ENCODE results near the gene LYSMD3. TPM values are rescaled to one million over a fixed set of nuclear protein-coding genes. Genes with fewer than 3 reads are reported as not detected.
A peak's percentile ranks its signal among the peaks of the same experiment; 100 is the strongest.

LYSMD3 gene
- total and polyA plus RNA-seq, 10 of the 15 experiments (the other 5 are each of a cell fraction or from before 2014, with no cell fraction given): 3.9 to 22.5 (median 12.6) TPM

- H3K9me3 ChIP-seq (replicated peaks; ENCODE audit: control insufficient read depth, insufficient read depth, low read length): peaks cover 3% of the 10 kb centered on the region; the same call in 1 of the 3 replicates
- in situ Hi-C loops (cut with MboI): no loop called here
- peak overlapping the region; percentile 94 for H2AFZ ChIP-seq (ENCODE audit: control insufficient read depth, low read depth, low read length)
- ChIA-PET POLR2A (interaction anchor here (0.7 to 3.4 kb wide), 7 partner anchors 10 to 531 kb away, joined by 3 to 19 read pairs (median 5); partner anchors contain the start of genes CETN3, MBLAC2 and POLR3G), RAD21 (ENCODE audit: unreplicated experiment) (interaction anchor here (1.1 to 3.7 kb wide), 5 partner anchors 10 to 118 kb away, joined by 4 to 43 read pairs (median 27); partner anchors contain the start of genes CETN3, MBLAC2 and POLR3G), CTCF (interaction anchor here (1.3 to 3.8 kb wide), 14 partner anchors 20 to 255 kb away, joined by 3 to 118 read pairs (median 6); partner anchors contain the start of genes MBLAC2 and POLR3G), SMC1A (ENCODE audit: uncharacterized antibody, unreplicated experiment) (interaction anchor here (1.0 to 3.7 kb wide), 8 partner anchors 26 to 119 kb away, joined by 3 to 46 read pairs (median 6); partner anchors contain the start of genes CETN3, MBLAC2 and POLR3G)
- H3K36me3 ChIP-seq (ENCODE audit: control insufficient read depth in 2 of 2, insufficient read depth in 2 of 2, low read length in 1 of 2): peaks cover 0 to 2% of the 10 kb centered on the region in 2 experiments; a peak in 1 of 4 replicates
- intact Hi-C loops (cut with micrococcal nuclease; ENCODE audit: unreplicated experiment): loop anchor here (1.0 kb wide), 2 partner anchors 54 to 119 kb away; partner anchors contain the start of genes CETN3, MBLAC2 and POLR3G
- ATAC-seq (peak; percentile 12), FAIRE-seq (no peak), DNase-seq (ENCODE audit: low read depth, low spot score) (no peak)
- peak overlapping the region; percentile 11 for H3K4me2 ChIP-seq (ENCODE audit: control insufficient read depth, insufficient read depth)
- H4K20me1 ChIP-seq (ENCODE audit: control insufficient read depth, insufficient read depth): no peaks in the 10 kb centered on the region
- peaks cover 42% of the 10 kb centered on the region for H3K79me2 ChIP-seq (ENCODE audit: control insufficient read depth, insufficient read depth, low read length)
- H3K4me3 ChIP-seq: peak overlapping the region; percentile 73
- H3K9ac ChIP-seq (ENCODE audit: control insufficient read depth, insufficient read depth, low read length): peak overlapping the region; percentile 93
- BruUV-seq (replicated peaks): TSS peak; percentile 68
- WGBS (ENCODE audit: insufficient coverage, insufficient replicate concordance, low lambda C conversion rate, missing lambda C conversion rate): 14% methylated on average over 18 of the region's 18 CpGs
- no peaks in the 10 kb centered on the region for H3K27me3 ChIP-seq (replicated peaks in 1 of 2; ENCODE audit: control insufficient read depth in 2 of 2, insufficient read depth in 2 of 2, low read length in 1 of 2)
- H3K27ac ChIP-seq (ENCODE audit: control insufficient read depth, insufficient read depth): peak overlapping the region; percentile 86
- H3K4me1 ChIP-seq (ENCODE audit: control insufficient read depth, insufficient read depth, low read length): no peaks in the 10 kb centered on the region
- TF ChIP-seq CBX5 (IDR thresholded peaks at IDR 0.05; ENCODE audit: low read depth) (no peak), MXI1 (IDR thresholded peaks at IDR 0.05; ENCODE audit: low read depth, low read length) (0 out of 2 replicates have a peak, but pooled peaks have one; percentile 1), ELK1 (IDR thresholded peaks at IDR 0.05; ENCODE audit: low read depth, low read length) (no peak), SKIL (IDR thresholded peaks at IDR 0.05; ENCODE audit: low read depth, poor library complexity, severe bottlenecking) (peak; percentile 12), ZNF592 (IDR thresholded peaks at IDR 0.05) (no peak), LARP7 (IDR thresholded peaks at IDR 0.05) (no peak), ZBTB4 (CRISPR knock-in tag; IDR thresholded peaks at IDR 0.05) (no peak)
Measured at GRCh38 chr5:90528601-90529193, 687 bp downstream of the LYSMD3 start.
